Measurements from ENCODE around the gene APOBEC3F.

Gene APOBEC3F

GRCh38 chr22:39094717-39095389 lies 54.2 kb downstream of the APOBEC3F start:
- DNase-seq: no peak

DNA sequence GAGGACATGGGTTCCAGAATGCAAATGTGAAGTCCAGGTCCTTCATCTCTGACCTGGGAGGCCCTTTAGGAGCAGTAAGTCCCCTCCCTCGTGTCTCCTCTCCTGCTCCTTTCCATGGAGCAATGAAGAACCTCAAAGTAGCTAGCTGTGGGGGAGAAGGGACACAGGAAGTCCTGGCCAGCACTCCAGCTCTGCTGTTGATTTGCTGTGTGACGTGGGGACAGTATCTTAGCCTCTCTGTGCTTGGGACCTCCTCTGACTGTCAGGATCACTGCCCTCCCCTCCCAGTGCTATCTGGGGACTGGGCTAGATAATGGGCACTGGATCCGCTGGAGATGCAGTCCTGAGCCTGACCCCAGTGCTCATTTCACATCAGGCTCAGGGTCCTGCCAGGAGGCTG lies 55.3 kb downstream of the APOBEC3F start:
- no peak for DNase-seq

DNA sequence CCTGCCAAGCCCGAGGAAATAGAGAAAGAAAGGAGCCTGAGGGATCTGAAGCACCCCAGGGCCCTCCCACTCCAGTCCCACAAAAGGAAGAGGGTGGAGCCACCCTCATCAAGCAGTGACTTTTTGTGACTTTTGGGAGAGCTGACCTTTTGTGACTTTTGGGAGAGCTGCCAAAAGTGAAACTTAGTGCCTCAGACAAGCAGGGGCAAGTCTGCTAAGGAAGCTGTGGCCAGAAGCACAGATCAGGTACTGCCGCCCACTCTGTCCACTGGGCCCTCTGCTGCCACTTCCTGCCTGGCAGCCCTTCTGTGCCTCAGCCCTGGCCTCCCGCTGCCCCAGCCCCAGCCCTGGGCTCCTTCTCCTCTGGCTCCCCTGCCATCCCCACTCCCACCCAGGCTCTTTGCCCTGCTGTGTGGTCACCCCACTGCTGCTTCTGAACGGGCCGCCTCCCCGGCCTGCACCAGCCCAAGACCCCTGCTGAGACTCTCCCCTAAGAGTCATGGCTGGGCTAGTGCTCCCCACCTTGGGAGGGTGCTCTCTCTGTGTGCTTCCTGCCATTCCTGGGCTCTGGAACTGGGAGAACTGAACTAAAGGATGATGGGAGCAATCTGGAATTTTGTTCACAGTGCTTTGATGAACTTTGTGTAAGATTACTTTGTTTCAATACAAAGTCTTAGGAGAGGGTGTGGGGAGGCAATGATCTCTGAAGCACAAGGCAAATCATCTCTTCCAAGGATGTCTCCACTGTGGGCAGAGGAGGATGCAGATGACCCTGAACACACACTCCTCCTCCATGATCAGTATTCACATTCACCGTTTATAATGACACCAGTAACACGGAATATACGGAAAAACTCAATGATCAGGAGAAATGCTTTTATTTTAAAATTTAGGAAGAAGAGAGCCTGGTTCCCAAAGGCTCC lies 56.7 kb downstream of the APOBEC3F start, which contains the start of gene APOBEC3H:
APOBEC3H (plus strand) TSS at position 147 of the 923 bp plus-strand sequence. CDS start 3,035 bp downstream, outside the sequence.
- DNase-seq: no peak

GRCh38 chr22:39098026-39098425 lies 57.4 kb downstream of the APOBEC3F start:
- no peak for DNase-seq

DNA sequence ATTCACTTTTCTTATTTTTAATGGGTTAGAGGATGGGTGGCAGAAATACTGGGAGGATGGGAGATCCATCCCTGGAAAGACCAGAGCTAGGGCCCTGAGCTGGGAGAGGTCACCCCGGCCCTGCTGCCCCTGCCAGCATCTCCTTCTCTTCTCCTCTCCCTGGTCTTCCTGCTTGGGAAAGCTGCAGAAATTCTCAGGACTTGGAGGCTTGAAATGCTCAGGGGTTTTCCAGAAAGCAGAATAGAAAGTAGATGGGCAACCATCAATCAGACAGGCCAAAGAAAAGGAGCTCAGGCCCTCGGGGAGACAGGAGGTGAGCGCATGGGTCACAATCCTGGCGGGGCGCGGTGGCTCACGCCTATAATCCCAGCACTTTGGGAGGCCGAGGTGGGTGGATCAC lies 57.9 kb downstream of the APOBEC3F start:
- no peak for DNase-seq

DNA sequence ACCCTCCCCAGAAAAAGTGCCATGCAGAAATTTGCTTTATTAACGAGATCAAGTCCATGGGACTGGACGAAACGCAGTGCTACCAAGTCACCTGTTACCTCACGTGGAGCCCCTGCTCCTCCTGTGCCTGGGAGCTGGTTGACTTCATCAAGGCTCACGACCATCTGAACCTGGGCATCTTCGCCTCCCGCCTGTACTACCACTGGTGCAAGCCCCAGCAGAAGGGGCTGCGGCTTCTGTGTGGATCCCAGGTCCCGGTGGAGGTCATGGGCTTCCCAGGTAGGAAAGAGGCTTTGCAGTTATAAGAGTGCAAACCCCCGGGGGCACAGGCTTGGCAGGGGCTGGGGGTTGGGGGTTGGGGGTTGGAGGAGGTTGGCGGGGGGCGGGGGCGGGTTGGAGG lies 60.6 kb downstream of the APOBEC3F start:
- DNase-seq: no peak

- DNase-seq: no peak
These were observed 62.8 kb downstream of the APOBEC3F start for GRCh38 chr22:39103431-39103830.
